Parathyroid adenoma (tissue), 2 donors: ENCODE data around the gene CEP128.

ENCODE experiments used
- H2AFZ ChIP-seq: fragments of 300-600 bp; sonication (generic); one replicate; pipeline ENCODE4 v1.7.0; 2017; ENCODE audit warnings: antibody characterized with exemption, mild to moderate bottlenecking
- H3K27ac ChIP-seq: fragments of 300-600 bp; sonication (generic); one replicate; pipeline ENCODE4 v1.7.0; 2017
- H3K27me3 ChIP-seq: fragments of 300-600 bp; sonication (generic); one replicate; pipeline ENCODE4 v1.7.0; 2017; ENCODE audit warnings: low read length; ENCODE audit not compliant: control insufficient read depth, insufficient read depth
- H3K36me3 ChIP-seq: fragments of 300-600 bp; sonication (generic); one replicate; pipeline ENCODE4 v1.7.0; 2017; ENCODE audit warnings: low read length; ENCODE audit not compliant: control insufficient read depth, insufficient read depth
- H3K4me1 ChIP-seq: fragments of 300-600 bp; sonication (generic); one replicate; pipeline ENCODE4 v1.7.0; 2017; ENCODE audit warnings: control low read depth
- H3K4me2 ChIP-seq: fragments of 300-600 bp; sonication (generic); one replicate; pipeline ENCODE4 v1.7.0; 2017; ENCODE audit warnings: low read length
- H3K4me3 ChIP-seq: fragments of 300-600 bp; sonication (generic); one replicate; pipeline ENCODE4 v1.7.0; 2017; ENCODE audit warnings: low read depth, low read length
- H3K79me2 ChIP-seq: fragments of 300-600 bp; sonication (generic); one replicate; pipeline ENCODE4 v1.7.0; 2017; ENCODE audit warnings: control low read depth
- H3K9ac ChIP-seq: fragments of 300-600 bp; sonication (generic); one replicate; pipeline ENCODE4 v1.7.0; 2017; ENCODE audit warnings: mild to moderate bottlenecking
- H3K9me3 ChIP-seq: fragments of 300-600 bp; sonication (generic); one replicate; pipeline ENCODE4 v1.7.0; 2017; ENCODE audit warnings: low read length; ENCODE audit not compliant: control insufficient read depth
- TF ChIP-seq, protein P1 (sequence below): fragments of 300-600 bp; sonication (generic); IDR thresholded peaks from one replicate; pipeline ENCODE4 v1.7.0; 2017; ENCODE audit warnings: antibody characterized with exemption, mild to moderate bottlenecking
- donor health status: primary hyperparathyroidism.

CEP128 gene

DNA sequence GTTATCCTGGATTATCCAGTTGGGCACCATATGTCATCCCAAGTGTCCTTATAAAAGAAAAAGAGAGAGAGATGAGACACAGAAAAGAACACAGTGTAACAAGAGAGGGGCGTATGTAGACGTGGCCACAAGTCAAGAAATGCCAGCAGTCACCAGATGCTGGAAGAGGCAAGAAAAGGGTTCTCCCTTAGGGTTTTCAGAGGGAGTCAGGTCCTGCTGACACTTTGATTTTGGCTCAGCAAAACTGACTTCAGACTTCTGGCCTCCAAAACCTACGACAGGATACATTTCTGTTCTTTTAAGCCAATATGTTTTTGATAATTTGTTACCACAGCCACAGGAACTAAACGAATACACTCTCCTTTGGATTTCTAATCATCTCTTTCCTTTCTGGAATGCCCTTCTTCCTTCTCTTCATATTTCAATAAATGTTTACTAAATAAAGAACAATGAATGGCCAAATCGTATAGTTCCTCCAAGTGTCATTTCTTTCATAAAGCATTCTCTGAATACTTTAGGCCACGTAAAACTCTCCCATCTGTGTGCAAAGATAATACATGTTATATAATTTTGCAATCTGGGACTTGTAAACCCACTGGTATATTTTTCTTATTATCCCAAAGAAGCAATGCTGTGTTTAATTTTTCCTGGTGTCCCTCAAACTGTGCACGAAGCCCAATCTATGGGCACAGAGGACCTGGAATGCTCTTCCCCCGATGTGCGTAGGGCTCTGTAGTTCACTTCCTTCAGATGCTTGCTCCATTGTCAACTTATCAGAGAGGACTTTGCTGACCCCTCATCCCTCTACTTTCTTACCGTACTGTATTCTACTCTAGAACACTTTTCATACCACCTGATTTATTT, 303.6 kb downstream of the CEP128 start:
- no peak overlapping the region for H2AFZ ChIP-seq
- TF ChIP-seq, protein P1, sequence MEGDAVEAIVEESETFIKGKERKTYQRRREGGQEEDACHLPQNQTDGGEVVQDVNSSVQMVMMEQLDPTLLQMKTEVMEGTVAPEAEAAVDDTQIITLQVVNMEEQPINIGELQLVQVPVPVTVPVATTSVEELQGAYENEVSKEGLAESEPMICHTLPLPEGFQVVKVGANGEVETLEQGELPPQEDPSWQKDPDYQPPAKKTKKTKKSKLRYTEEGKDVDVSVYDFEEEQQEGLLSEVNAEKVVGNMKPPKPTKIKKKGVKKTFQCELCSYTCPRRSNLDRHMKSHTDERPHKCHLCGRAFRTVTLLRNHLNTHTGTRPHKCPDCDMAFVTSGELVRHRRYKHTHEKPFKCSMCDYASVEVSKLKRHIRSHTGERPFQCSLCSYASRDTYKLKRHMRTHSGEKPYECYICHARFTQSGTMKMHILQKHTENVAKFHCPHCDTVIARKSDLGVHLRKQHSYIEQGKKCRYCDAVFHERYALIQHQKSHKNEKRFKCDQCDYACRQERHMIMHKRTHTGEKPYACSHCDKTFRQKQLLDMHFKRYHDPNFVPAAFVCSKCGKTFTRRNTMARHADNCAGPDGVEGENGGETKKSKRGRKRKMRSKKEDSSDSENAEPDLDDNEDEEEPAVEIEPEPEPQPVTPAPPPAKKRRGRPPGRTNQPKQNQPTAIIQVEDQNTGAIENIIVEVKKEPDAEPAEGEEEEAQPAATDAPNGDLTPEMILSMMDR: no peak
- no peaks in the 10 kb centered on the region for H3K79me2 ChIP-seq
- no peak overlapping the region for H3K9ac ChIP-seq
- no peaks in the 10 kb centered on the region for H3K36me3 ChIP-seq
- H3K9me3 ChIP-seq: no peaks in the 10 kb centered on the region
- no peaks in the 10 kb centered on the region for H3K27me3 ChIP-seq
- H3K27ac ChIP-seq: no peak overlapping the region
- H3K4me1 ChIP-seq: no peaks in the 10 kb centered on the region
- H3K4me2 ChIP-seq: no peak overlapping the region
- no peak overlapping the region for H3K4me3 ChIP-seq

DNA sequence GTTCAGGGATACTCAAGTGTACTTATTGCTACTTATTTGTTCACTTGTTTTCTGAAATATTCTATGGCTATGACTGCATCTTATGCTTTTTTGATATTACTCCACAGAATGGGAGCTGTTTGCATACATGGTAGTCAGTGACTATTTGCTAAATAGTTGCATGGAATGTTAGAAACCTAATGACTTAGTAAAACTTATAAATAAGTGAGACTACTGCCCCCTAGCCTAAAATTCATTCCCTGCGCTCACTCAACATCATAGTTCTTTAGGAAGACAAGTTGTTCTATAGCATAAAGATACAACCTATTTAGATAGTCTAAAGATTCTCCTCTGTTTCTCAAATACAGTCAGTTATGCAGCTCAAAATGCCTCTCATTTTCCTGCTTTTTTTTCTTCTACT, 305.5 kb downstream of the CEP128 start:
- no peaks in the 10 kb centered on the region for H3K4me1 ChIP-seq
- no peak overlapping the region for H3K27ac ChIP-seq
- TF ChIP-seq, protein P1: no peak
- no peak overlapping the region for H3K4me3 ChIP-seq
- no peak overlapping the region for H3K9ac ChIP-seq
- H3K4me2 ChIP-seq: no peak overlapping the region
- H3K79me2 ChIP-seq: no peaks in the 10 kb centered on the region
- H3K9me3 ChIP-seq: no peaks in the 10 kb centered on the region
- H3K36me3 ChIP-seq: no peaks in the 10 kb centered on the region
- no peak overlapping the region for H2AFZ ChIP-seq
- H3K27me3 ChIP-seq: no peaks in the 10 kb centered on the region

DNA sequence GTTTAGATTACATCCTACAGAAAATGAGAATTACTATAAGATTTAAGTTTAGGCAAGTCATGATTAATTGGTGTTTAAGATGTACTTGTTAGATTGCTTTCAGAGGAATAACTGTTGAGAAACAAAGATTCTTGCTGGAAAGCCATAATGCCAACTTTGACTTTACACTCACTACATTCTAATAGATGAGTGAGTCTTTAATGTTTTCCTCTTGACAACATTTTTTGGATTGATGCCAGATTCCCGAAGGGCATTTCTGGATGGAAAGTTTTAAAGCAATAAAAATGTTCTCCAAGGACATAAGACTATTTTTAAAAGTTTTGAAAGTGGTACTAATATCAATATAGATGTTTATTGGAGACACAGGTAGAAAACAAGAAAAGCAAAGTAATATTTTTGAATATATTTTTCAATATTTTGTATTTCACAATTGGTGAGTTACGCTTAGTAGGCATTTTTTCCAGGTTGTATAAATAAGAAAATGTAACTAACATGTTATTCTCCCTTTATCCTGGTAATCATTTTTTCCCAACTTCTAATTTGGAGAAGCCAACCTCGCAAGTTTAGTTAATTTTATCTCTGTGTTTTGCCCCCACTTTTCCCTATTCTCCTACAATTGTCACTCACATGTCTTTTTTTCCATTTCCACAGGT, 307.3 kb downstream of the CEP128 start:
- Histone ChIP-seq H3K79me2 (no peaks in the 10 kb centered on the region), H3K9ac (no peak overlapping the region), H2AFZ (no peak overlapping the region), H3K9me3 (no peaks in the 10 kb centered on the region), H3K4me1 (no peaks in the 10 kb centered on the region), H3K27ac (no peak overlapping the region), H3K36me3 (no peaks in the 10 kb centered on the region), H3K4me3 (no peak overlapping the region), H3K4me2 (no peak overlapping the region), H3K27me3 (no peaks in the 10 kb centered on the region)
- TF ChIP-seq, protein P1: no peak

DNA sequence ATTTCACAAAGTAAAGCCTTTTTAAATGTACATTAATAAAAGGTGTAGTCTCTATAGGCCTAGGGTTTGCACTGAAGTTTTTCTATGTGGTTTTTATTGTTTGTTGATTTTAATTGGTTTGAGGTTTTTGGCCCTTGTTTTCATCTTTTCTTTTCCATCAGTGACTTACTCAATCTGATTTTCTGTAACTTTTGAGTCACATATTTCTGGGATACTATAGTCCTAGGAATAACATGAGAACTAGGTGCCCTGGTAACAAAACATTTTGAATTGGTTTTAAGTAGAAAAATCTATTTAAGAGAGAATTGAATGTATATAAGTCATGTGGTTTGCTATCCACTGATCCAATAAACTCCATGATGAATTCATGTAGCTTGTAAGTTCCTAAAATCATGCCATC, 311.9 kb downstream of the CEP128 start:
- Histone ChIP-seq H3K4me2 (no peak overlapping the region), H3K36me3 (no peaks in the 10 kb centered on the region), H2AFZ (no peak overlapping the region), H3K9me3 (no peaks in the 10 kb centered on the region), H3K4me3 (no peak overlapping the region), H3K79me2 (no peaks in the 10 kb centered on the region), H3K4me1 (no peaks in the 10 kb centered on the region), H3K27ac (no peak overlapping the region), H3K9ac (no peak overlapping the region), H3K27me3 (no peaks in the 10 kb centered on the region)
- TF ChIP-seq, protein P1: no peak
